Stimulated activated CD8-positive, alpha-beta memory T cell treated with anti-CD3 and anti-CD28 coated beads, Interleukin-12 subunit alpha, Interleukin-12 subunit beta, amount 100 ng/mL, for 4 hours (primary cell): Measurements from ENCODE around the gene SMAD1.

ENCODE experiments used
- DNase-seq: peaks from one replicate; pipeline ENCODE4 v3.0.0-alpha.2; 2020; ENCODE audit warnings: low read depth

Gene SMAD1

GRCh38 chr4:145489556-145489955 lies 7.9 kb downstream of the SMAD1 start:
- no peak for DNase-seq

DNA sequence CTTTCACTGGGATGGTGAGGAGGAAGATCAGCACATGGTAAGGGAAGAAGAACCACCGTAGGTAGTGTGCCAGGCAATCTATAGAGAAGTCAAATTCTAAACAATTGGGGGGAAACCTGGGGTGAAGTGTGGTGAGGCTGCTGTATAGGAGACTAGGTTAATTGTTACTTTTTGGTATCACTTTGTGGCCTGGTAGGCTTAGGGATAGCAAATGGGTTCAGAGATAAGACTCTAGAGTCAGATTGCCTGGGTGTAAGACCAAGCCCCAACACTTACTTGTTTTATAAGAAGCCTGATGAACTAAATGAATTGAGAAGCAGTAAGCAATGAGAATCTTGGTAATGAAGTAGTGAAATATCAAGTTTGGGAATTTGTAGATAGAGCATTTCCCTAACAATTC lies 8.7 kb downstream of the SMAD1 start:
- no peak for DNase-seq

DNA sequence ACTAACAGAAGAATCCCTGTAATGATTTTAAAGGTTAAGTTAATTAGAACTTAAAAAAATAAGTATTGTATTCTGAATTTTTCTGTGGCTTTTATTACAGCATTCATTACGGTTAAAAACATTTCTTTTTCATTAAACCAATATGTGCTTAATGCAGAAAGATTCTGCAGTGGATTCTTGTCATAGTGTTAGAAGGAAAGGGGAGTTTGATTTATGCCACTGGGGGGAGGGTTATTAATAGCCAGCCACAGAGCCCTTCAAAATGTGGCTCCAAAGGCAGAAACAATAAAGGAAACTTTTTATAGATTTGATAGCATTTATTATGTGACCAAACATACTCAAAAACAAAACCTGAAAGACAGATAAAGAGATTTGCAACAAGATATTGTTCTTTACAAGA lies 9.1 kb downstream of the SMAD1 start:
- no peak for DNase-seq

GRCh38 chr4:145492376-145492775 lies 10.7 kb downstream of the SMAD1 start:
- no peak for DNase-seq

GRCh38 chr4:145493166-145493565 lies 11.5 kb downstream of the SMAD1 start:
- no peak for DNase-seq

DNA sequence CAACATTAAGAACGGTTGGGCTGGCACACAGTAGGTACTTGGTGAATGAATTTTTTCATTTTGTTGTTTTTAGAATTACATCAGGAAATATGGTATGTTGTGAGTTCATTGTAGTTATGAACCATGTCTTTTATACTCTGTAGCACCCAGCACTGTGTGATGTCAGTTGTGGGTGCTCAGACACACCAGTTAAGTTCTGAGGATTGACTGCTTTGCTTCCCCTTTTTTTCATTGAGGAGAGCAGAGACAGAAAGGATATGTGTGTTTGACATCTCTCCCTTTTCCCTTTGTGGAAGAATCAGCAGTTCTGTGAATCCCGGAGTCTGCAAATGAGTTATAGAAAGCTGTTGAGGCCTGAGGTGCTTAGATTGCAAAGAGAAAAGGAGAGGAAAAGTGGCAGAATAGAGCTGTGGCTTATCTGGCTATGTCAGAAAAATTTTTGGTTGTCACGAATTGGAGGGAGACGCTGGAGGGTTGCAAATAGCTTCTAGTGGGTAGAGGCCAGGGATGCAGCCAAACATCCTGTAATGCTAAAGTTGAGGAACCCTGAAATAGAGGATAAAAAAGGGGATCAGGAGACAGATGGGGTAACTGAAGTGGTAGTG lies 13.1 kb downstream of the SMAD1 start:
- no peak for DNase-seq

GRCh38 chr4:145496292-145496691 lies 14.6 kb downstream of the SMAD1 start:
- no peak for DNase-seq

- DNase-seq, result no peak
These were observed 15.8 kb downstream of the SMAD1 start for GRCh38 chr4:145497199-145498149.

GRCh38 chr4:145498430-145498829 lies 16.8 kb downstream of the SMAD1 start:
- DNase-seq, result no peak

DNA sequence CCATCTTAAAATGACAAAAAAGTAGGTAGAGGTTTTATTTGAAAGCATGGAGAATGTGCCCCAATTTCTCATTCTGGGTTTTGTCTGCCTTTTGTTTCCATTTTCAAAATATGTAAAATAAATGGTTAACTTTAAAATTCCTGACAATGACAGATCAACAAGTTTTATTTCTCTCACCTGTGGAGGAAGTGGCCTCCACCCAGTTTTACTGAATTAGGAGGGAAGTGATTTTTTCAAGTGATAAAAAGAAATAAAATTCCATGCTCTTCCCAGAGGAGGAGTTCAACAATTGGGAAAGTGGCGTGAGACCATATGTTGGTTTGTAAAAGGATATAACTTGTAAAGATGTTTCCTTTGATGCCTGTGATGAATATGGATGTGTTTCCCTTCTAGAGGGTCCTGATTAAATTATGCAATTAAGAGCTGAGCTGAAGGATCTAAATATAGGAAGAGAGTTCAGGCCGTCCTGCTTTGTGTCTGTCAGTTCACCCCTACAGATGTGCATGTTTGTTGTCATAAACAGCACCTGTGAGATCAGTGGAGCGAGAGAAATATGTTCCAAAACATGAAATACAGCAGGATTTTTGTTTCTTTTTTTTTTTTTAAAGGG lies 19.5 kb downstream of the SMAD1 start:
- DNase-seq, result no peak

GRCh38 chr4:145502809-145503208 lies 21.2 kb downstream of the SMAD1 start:
- no peak for DNase-seq

DNA sequence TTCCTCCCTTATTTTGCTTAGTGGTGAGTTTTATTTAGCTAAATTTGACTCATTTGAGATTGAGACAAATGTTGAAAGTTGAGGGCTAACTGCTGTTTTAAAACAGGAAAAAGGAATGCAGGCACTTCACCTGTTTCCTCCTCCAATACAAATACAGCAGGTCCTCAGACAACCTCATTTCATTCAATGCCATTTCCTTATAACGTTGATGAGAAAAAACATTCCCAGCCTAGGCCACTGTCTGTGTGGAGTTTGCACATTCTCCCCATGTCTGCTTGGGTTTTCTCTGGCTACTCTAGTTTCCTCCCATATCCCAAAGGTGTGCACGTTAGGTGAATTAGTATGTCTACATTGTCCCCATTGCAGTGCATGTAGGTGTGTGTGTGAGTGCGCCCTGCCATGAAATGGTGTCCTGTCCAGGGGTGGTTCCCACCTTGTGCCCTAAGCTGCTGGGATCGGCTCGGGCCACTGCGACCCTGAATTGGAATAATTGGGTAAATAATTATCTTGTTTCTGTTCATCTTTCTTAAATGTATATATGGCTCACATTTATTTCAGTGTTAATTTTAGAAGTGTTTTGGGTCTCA lies 21.9 kb downstream of the SMAD1 start:
- DNase-seq, result no peak

DNA sequence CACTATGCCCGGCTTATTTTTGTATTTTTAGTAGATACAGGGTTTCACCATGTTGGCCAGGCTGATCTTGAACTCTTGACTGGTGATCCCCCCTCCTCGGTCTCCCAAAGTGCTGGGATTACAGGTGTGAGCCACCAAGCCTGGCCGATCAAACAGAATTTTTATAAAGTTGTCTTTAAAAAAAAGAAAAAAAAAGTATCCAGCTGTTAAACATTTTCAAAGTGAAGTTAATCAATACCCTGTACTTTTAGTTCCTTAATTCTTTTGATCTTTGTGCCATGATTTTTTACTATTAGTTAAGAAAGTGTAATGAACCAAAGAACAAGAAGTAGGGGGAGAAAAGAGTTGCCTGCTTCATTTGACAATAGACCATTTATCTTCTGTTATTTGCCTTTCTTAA lies 24.3 kb downstream of the SMAD1 start:
- no peak for DNase-seq

GRCh38 chr4:145507636-145508035 lies 26.0 kb downstream of the SMAD1 start:
- DNase-seq, result no peak

GRCh38 chr4:145511913-145512522 lies 30.4 kb downstream of the SMAD1 start:
- no peak for DNase-seq

DNA sequence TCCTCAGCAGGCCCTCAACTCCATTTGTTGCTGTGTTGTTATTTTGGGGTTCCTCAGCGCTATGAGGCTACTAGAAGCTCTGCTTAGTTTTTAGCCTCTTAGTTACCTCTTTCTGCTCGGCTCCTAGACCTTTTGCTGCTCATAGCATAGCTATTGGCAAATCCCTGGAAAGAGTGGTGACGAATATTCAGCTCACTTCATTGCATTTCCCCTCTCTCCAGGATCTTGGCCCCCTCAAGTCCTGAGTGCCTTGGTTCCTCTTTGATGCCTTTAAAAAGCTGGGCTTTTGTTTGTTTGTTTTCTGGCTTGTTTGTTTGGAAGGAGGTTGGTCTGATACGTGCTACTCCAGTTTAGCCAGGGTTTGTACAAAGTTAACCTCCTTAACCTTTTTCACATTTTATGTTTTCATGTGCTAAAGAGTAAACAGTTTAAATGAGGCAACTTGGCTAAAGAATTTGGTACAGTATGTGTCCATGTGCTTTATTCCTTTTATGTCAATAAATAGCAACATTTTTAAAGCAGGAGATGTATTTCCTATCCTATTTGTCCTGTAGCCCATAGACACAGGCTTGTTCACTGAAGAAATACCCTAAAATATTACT lies 31.5 kb downstream of the SMAD1 start:
- DNase-seq, result no peak

DNA sequence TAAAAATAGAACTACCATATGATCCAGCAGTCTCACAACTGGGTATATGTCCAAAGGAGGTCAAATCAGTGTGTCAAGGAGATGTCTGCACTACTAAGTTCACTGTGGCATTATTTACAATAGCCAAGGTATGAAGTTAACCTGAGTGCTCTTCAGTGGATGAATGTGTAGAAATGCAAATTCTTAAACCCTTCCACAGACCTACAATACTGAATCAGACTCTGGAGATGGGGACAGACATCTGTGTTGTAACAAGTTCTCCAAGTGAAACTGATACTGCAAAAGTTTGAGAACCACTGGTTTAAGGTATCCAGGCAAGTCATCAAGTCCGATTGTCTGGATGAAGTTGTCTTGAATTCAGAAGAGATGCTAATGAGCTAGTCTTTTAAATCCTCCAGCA lies 38.5 kb downstream of the SMAD1 start:
- DNase-seq, result no peak

GRCh38 chr4:145521282-145521681 lies 39.6 kb downstream of the SMAD1 start:
- DNase-seq, result no peak

DNA sequence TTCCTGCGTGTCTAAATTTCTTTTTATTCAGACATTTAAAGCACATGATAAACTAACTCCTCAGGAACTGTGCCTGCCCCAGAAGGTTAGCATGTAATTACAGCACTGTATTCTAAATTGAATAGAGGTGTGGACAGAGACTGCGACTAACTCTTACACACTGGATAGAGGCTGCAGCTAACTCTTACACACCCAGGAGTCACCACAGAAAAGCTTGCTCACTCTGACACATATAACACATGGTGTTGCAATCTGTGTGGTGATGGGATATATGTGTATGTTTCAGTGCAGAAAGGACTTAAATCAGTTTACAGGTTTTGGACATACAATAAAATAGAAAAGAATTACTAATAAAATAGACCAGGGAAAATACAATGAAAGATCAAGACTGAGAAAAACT lies 41.5 kb downstream of the SMAD1 start:
- no peak for DNase-seq

GRCh38 chr4:145524552-145524951 lies 42.9 kb downstream of the SMAD1 start:
- no peak for DNase-seq

DNA sequence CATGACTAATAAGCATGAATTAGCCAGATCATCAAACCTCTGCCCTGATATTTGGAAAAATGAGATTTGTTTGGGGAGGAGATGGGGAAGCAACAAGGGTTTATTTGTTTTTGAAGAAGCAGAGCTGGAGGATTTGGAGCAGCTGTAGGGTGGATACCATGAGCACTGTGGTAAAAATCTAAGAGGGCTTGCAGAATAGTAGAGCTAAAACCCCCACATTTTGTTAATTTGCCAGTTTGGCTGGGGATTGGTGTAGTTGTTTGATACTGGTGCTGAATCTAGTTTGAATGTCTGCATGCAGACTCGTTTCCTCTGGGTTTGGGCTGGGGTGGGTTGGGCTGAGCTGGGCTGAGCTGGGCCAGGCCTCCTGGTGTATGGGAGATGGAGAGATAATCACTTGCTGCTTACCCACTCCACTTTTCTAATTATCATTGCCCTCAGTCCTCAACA lies 43.7 kb downstream of the SMAD1 start:
- DNase-seq, result no peak

GRCh38 chr4:145527773-145528172 lies 46.1 kb downstream of the SMAD1 start:
- DNase-seq, result no peak
